Measurements from ENCODE around the gene SEPTIN2. TPM values are rescaled to one million over a fixed set of nuclear protein-coding genes. Genes with fewer than 3 reads are reported as not detected.

Gene SEPTIN2
- total and polyA plus RNA-seq, 10 of the 15 experiments (the other 5 are each of a cell fraction or from before 2014, with no cell fraction given): 169 to 474 (median 269) TPM

DNA sequence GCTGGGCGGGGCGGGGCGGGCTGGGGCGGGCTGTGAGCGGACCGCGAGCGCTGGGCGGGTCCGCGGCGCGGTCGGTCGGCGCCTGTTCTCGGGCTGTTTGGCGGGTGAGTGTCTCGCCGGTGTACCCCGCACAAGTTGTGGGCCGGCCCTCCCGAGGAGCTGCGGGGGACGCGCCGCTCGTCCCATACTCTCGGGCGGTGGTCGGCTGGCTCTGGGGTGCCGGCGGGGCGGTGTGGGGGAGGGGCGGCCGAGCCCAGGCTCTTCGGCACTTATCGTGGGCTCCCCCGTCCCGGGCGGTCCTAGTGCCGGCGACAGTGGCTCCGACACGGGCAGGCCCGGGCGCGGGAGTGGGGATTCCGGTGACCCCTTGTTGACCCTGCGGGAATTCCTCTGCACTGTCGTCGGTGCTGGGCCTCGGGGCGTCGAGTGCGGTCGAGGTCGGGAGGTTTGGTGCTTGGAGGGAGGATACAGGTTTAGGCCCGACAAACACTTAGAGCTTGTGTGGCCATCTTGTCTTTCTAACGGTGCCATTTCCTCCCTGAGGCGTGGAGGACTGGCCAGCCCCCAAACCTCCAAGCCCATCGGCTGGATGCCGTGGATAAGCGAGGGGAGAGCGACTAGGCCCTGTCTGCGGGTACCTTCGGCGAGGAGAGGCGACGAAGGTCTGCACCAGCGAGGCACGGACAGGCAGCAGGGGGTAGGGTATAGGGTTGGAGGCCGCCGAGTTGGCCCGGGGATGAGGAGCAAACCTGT, at the start of gene SEPTIN2 (continued):
- TF ChIP-seq, protein P1, sequence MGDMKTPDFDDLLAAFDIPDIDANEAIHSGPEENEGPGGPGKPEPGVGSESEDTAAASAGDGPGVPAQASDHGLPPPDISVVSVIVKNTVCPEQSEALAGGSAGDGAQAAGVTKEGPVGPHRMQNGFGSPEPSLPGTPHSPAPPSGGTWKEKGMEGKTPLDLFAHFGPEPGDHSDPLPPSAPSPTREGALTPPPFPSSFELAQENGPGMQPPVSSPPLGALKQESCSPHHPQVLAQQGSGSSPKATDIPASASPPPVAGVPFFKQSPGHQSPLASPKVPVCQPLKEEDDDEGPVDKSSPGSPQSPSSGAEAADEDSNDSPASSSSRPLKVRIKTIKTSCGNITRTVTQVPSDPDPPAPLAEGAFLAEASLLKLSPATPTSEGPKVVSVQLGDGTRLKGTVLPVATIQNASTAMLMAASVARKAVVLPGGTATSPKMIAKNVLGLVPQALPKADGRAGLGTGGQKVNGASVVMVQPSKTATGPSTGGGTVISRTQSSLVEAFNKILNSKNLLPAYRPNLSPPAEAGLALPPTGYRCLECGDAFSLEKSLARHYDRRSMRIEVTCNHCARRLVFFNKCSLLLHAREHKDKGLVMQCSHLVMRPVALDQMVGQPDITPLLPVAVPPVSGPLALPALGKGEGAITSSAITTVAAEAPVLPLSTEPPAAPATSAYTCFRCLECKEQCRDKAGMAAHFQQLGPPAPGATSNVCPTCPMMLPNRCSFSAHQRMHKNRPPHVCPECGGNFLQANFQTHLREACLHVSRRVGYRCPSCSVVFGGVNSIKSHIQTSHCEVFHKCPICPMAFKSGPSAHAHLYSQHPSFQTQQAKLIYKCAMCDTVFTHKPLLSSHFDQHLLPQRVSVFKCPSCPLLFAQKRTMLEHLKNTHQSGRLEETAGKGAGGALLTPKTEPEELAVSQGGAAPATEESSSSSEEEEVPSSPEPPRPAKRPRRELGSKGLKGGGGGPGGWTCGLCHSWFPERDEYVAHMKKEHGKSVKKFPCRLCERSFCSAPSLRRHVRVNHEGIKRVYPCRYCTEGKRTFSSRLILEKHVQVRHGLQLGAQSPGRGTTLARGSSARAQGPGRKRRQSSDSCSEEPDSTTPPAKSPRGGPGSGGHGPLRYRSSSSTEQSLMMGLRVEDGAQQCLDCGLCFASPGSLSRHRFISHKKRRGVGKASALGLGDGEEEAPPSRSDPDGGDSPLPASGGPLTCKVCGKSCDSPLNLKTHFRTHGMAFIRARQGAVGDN (IDR thresholded peaks at IDR 0.05): 0 out of 2 replicates have a peak, but pooled peaks have one; percentile 29
- TF ChIP-seq, protein P2, sequence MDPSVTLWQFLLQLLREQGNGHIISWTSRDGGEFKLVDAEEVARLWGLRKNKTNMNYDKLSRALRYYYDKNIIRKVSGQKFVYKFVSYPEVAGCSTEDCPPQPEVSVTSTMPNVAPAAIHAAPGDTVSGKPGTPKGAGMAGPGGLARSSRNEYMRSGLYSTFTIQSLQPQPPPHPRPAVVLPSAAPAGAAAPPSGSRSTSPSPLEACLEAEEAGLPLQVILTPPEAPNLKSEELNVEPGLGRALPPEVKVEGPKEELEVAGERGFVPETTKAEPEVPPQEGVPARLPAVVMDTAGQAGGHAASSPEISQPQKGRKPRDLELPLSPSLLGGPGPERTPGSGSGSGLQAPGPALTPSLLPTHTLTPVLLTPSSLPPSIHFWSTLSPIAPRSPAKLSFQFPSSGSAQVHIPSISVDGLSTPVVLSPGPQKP (IDR thresholded peaks at IDR 0.05; ENCODE audit: low read depth, low read length): no peak
- TF ChIP-seq, protein P3, sequence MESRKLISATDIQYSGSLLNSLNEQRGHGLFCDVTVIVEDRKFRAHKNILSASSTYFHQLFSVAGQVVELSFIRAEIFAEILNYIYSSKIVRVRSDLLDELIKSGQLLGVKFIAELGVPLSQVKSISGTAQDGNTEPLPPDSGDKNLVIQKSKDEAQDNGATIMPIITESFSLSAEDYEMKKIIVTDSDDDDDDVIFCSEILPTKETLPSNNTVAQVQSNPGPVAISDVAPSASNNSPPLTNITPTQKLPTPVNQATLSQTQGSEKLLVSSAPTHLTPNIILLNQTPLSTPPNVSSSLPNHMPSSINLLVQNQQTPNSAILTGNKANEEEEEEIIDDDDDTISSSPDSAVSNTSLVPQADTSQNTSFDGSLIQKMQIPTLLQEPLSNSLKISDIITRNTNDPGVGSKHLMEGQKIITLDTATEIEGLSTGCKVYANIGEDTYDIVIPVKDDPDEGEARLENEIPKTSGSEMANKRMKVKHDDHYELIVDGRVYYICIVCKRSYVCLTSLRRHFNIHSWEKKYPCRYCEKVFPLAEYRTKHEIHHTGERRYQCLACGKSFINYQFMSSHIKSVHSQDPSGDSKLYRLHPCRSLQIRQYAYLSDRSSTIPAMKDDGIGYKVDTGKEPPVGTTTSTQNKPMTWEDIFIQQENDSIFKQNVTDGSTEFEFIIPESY (IDR thresholded peaks at IDR 0.05): no peak
- no peak for TF ChIP-seq CTCF (IDR thresholded peaks at IDR 0.05 in 2 of 3, conservative IDR thresholded peaks at IDR 0.05 in 1 of 3; ENCODE audit: control insufficient read depth in 2 of 3, extremely low read depth in 1 of 3, insufficient read depth in 1 of 3, low read depth in 3 of 3, low read length in 3 of 3)
- TF ChIP-seq NFYB (IDR thresholded peaks at IDR 0.05; ENCODE audit: insufficient read depth, low read depth, low read length): no peak
- TF ChIP-seq YBX1 (IDR thresholded peaks at IDR 0.05): no peak
- peak; percentile 12 to 65; a peak in 2 of 4 replicates for TF ChIP-seq BHLHE40 (IDR thresholded peaks at IDR 0.05; ENCODE audit: borderline replicate concordance in 1 of 2, low read depth in 2 of 2, low read length in 1 of 2)
- peak; percentile 46; the same call in 1 of the 2 replicates for TF ChIP-seq MTA2 (IDR thresholded peaks at IDR 0.05; ENCODE audit: low read depth)
- peak; percentile 85 for TF ChIP-seq GATAD2B (conservative IDR thresholded peaks at IDR 0.05; ENCODE audit: low read depth)
- TF ChIP-seq MYB (IDR thresholded peaks at IDR 0.05; ENCODE audit: borderline replicate concordance, low read depth, low read length): no peak
- TF ChIP-seq CEBPB (IDR thresholded peaks at IDR 0.05; ENCODE audit: borderline replicate concordance in 1 of 2, low read depth in 2 of 2, low read length in 2 of 2): no peak
- no peak for TF ChIP-seq CHD4 (IDR thresholded peaks at IDR 0.05)
- no peak for TF ChIP-seq IRF4 (IDR thresholded peaks at IDR 0.05; ENCODE audit: low read depth, low read length)
- no peak for TF ChIP-seq NFXL1 (IDR thresholded peaks at IDR 0.05; ENCODE audit: borderline replicate concordance)
- TF ChIP-seq POU2F2 (IDR thresholded peaks at IDR 0.05; ENCODE audit: borderline replicate concordance, low read depth, low read length): peak; percentile 41; the same call in 1 of the 3 replicates
- TF ChIP-seq RFX5 (IDR thresholded peaks at IDR 0.05; ENCODE audit: low read depth, low read length): no peak
- TF ChIP-seq NFYA (IDR thresholded peaks at IDR 0.05; ENCODE audit: borderline replicate concordance, low read depth, low read length): no peak
- TF ChIP-seq CBFB (IDR thresholded peaks at IDR 0.05; ENCODE audit: low read depth): 0 out of 2 replicates have a peak, but pooled peaks have one; percentile 17
- TF ChIP-seq FOS (IDR thresholded peaks at IDR 0.05; ENCODE audit: borderline replicate concordance, extremely low read depth, insufficient read length): no peak
- no peak for TF ChIP-seq CREM (IDR thresholded peaks at IDR 0.05; ENCODE audit: low read depth)
- no peak for TF ChIP-seq SRF (IDR thresholded peaks at IDR 0.05; ENCODE audit: low read depth in 2 of 2, low read length in 2 of 2)

Measured in GM12878 (cell line).